Measurements from ENCODE around the gene SNHG17.
"Not testable (repeated sequence)": the region's sequence is repeated elsewhere in the genome, so short reads cannot be mapped to it uniquely, and the experiment has no call there.

GRCh38 chr20:38395751-38396395 lies 39.3 kb downstream of the SNHG17 start:
- TF ChIP-seq CTCF (IDR thresholded peaks at IDR 0.05); EZH2 (IDR thresholded peaks at IDR 0.05; ENCODE audit: borderline replicate concordance, insufficient read depth, low read depth, low read length, poor library complexity, severe bottlenecking): not testable (repeated sequence)

All from B cell (primary cell).